Calu3 (cell line): Measurements from ENCODE around the gene NBEA. TPM values are rescaled to one million over a fixed set of nuclear protein-coding genes. Genes with fewer than 3 reads are reported as not detected.

ENCODE experiments used
- BruUV-seq: library from RNA; stranded (reverse); fragments of 400-500 nt; replicated peaks from 2 replicates; lab custom pipeline; 2021; lab: Mats Ljungman, UMichigan
- CTCF ChIA-PET: fragments of 300-600 bp; sonication (Branson Sonifier 250); formaldehyde crosslinking; loops from one replicate; lab custom pipeline; 2022; ENCODE audit warnings: antibody characterized with exemption; lab: Charles Lee
- DNase-seq: peaks from one replicate; pipeline ENCODE4 v3.0.0; 2022
- H3K27ac Mint-ChIP-seq: one replicate; pipeline ENCODE4 v1.8.0; 2022; ENCODE audit warnings: mixed read lengths; ENCODE audit not compliant: unreplicated experiment
- H3K27me3 Mint-ChIP-seq: one replicate; pipeline ENCODE4 v1.8.0; 2022; ENCODE audit warnings: mixed read lengths; ENCODE audit not compliant: unreplicated experiment
- H3K36me3 Mint-ChIP-seq: one replicate; pipeline ENCODE4 v1.8.0; 2022; ENCODE audit warnings: mild to moderate bottlenecking, moderate library complexity, mixed read lengths; ENCODE audit not compliant: insufficient read depth, unreplicated experiment
- H3K4me1 Mint-ChIP-seq: one replicate; pipeline ENCODE4 v1.8.0; 2022; ENCODE audit warnings: mild to moderate bottlenecking, low read depth, mixed read lengths; ENCODE audit not compliant: unreplicated experiment
- H3K4me3 Mint-ChIP-seq: one replicate; pipeline ENCODE4 v1.8.0; 2022; ENCODE audit warnings: mild to moderate bottlenecking, low read depth, moderate library complexity, mixed read lengths; ENCODE audit not compliant: unreplicated experiment
- H3K9me3 Mint-ChIP-seq: one replicate; pipeline ENCODE4 v1.8.0; 2022; ENCODE audit warnings: low read depth, mixed read lengths; ENCODE audit not compliant: unreplicated experiment
- intact Hi-C: fragments of 100-400 bp; cut with micrococcal nuclease; formaldehyde crosslinking; loops from one replicate; pipeline ENCODE4 v1.10.0; 2022; ENCODE audit not compliant: unreplicated experiment
- total RNA-seq: library from RNA; stranded (reverse); gene quantifications from 2 replicates; pipeline ENCODE4 v1.2.3, GENCODE V29; 2022
- TF ChIP-seq, protein P1 (sequence below): fragments of 200-600 bp; IDR thresholded peaks from one replicate; pipeline ENCODE4 v1.8.0; 2022; ENCODE audit warnings: antibody characterized with exemption; ENCODE audit not compliant: unreplicated experiment

NBEA gene
- total RNA-seq, 1 experiment from 2014 or later: 18.0 TPM

DNA sequence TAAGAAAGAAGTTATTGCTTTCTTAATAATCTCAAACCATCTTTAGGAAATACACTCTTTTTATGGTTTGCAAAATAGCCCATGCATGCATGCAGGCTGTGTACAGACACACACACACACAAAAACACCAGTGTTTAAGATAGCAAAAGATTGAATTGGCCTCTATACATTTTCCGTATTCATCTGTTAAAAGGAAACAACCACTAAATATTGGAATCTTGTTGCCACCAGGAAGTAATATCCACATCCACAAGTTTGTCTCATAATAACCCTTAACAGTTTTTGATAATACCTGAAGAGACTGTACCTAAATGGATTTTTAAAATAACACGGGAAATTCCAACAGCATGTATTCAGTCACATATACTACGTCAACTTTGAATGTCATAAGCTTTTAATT lies 541.7 kb downstream of the NBEA start:
- no peak for DNase-seq
- Mint-ChIP-seq H3K4me1 (no peaks in the 10 kb centered on the region), H3K27me3 (no peaks in the 10 kb centered on the region), H3K9me3 (no peaks in the 10 kb centered on the region), H3K36me3 (no peaks in the 10 kb centered on the region), H3K4me3 (no peak overlapping the region), H3K27ac (no peak overlapping the region)
- CTCF ChIA-PET: no interaction called here
- no TSS peak for BruUV-seq
- TF ChIP-seq, protein P1, sequence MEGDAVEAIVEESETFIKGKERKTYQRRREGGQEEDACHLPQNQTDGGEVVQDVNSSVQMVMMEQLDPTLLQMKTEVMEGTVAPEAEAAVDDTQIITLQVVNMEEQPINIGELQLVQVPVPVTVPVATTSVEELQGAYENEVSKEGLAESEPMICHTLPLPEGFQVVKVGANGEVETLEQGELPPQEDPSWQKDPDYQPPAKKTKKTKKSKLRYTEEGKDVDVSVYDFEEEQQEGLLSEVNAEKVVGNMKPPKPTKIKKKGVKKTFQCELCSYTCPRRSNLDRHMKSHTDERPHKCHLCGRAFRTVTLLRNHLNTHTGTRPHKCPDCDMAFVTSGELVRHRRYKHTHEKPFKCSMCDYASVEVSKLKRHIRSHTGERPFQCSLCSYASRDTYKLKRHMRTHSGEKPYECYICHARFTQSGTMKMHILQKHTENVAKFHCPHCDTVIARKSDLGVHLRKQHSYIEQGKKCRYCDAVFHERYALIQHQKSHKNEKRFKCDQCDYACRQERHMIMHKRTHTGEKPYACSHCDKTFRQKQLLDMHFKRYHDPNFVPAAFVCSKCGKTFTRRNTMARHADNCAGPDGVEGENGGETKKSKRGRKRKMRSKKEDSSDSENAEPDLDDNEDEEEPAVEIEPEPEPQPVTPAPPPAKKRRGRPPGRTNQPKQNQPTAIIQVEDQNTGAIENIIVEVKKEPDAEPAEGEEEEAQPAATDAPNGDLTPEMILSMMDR: no peak
- intact Hi-C loops: no loop called here

DNA sequence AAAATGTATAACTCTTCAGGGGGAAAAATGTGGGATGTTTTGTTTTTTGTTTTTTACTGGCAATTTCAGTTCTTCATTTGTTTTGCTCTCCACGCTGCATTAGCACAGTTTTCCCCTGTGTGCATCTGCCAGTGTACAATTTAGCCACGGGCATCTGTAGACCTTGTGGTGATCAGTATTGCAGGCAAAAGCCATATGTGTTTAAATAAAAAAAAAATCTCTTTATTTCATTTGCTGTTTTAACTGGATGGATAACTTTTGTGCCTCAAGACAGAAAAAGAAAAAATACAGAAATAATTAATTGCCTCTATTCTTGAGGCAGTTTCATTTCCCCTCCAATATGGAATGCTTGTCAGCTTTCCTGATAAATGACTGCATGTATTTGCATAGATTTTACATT lies 542.3 kb downstream of the NBEA start:
- Mint-ChIP-seq H3K27ac (no peak overlapping the region), H3K9me3 (no peaks in the 10 kb centered on the region), H3K4me3 (no peak overlapping the region), H3K27me3 (no peaks in the 10 kb centered on the region), H3K36me3 (no peaks in the 10 kb centered on the region), H3K4me1 (no peaks in the 10 kb centered on the region)
- CTCF ChIA-PET: no interaction called here
- intact Hi-C loops: no loop called here
- BruUV-seq: no TSS peak
- no peak for DNase-seq
- TF ChIP-seq, protein P1: no peak

DNA sequence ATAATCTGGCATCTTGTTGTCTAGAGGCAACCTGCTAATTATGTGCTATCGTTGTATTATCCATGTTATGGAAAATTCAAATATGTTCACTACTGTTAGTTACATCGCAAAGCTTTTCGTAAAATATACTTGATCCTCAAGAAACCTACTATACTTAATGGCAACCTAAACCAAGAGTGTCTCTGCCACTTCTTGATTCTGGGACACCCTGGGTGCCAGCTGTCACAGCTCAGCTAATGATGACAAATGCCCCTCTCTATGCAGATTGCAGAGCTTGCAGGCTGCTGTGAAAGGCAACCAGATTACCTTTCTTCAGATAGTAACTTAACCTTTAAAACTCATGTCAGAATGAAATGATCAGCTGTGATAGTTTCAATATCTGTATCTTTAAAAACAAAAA lies 543.4 kb downstream of the NBEA start:
- TF ChIP-seq, protein P1: no peak
- intact Hi-C loops: no loop called here
- Mint-ChIP-seq H3K9me3 (no peaks in the 10 kb centered on the region), H3K27ac (no peak overlapping the region), H3K4me3 (no peak overlapping the region), H3K36me3 (no peaks in the 10 kb centered on the region), H3K27me3 (no peaks in the 10 kb centered on the region), H3K4me1 (no peaks in the 10 kb centered on the region)
- BruUV-seq: no TSS peak
- DNase-seq: no peak
- CTCF ChIA-PET: no interaction called here

DNA sequence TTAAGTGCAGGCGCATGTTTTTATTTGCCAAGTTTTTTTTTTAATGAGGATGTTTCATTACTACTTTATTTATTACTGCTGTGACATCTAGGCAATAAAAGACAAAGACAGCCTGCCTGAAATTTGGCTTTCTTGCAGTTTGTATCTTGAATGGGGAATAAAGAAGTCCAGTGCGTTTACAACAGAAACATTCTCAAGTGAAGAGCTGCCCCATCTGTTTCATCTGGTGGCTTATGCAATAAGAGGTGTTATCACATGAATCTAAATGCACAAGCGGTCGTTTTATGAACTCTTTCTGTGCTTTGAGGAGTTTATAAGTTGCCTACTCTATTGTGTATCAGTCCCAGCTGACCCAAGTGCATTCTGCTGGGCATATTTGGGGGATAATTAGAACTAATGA lies 547.0 kb downstream of the NBEA start:
- no peaks in the 10 kb centered on the region for H3K4me1 Mint-ChIP-seq
- H3K4me3 Mint-ChIP-seq: no peak overlapping the region
- CTCF ChIA-PET: no interaction called here
- no peaks in the 10 kb centered on the region for H3K9me3 Mint-ChIP-seq
- no peak for DNase-seq
- no peaks in the 10 kb centered on the region for H3K36me3 Mint-ChIP-seq
- H3K27me3 Mint-ChIP-seq: no peaks in the 10 kb centered on the region
- no peak overlapping the region for H3K27ac Mint-ChIP-seq
- intact Hi-C loops: no loop called here
- TF ChIP-seq, protein P1: no peak
- BruUV-seq: no TSS peak
